Fibroblast of skin of left biceps (primary cell): ENCODE measurements around the gene DMXL1.
"Not testable (repeated sequence)": the region's sequence is repeated elsewhere in the genome, so short reads cannot be mapped to it uniquely, and the experiment has no call there.

Source experiments
- DNase-seq, 2 experiments: peaks; one replicate each; pipeline ENCODE4 v3.0.0-alpha.2; 2013; ENCODE audit warnings: low read depth in 2 of 2

The DMXL1 gene

GRCh38 chr5:119212676-119213075 lies 141.8 kb downstream of the DMXL1 start:
- no peak for DNase-seq

GRCh38 chr5:119217183-119217582 lies 146.3 kb downstream of the DMXL1 start:
- DNase-seq = no peak

- no peak for DNase-seq
These were observed 148.2 kb downstream of the DMXL1 start for GRCh38 chr5:119218830-119219782.

GRCh38 chr5:119220576-119221197 lies 149.8 kb downstream of the DMXL1 start:
- DNase-seq = no peak

GRCh38 chr5:119221330-119221729 lies 150.4 kb downstream of the DMXL1 start:
- no peak for DNase-seq

GRCh38 chr5:119229950-119230349 lies 159.1 kb downstream of the DMXL1 start:
- DNase-seq = no peak

GRCh38 chr5:119238265-119239118 lies 167.6 kb downstream of the DMXL1 start:
- DNase-seq = no peak

- DNase-seq = no peak
These were observed 168.2 kb downstream of the DMXL1 start for GRCh38 chr5:119239119-119239417.

- not testable (repeated sequence) for DNase-seq
These were observed 168.9 kb downstream of the DMXL1 start for GRCh38 chr5:119239826-119240225.

- no peak for DNase-seq
These were observed 173.0 kb downstream of the DMXL1 start for GRCh38 chr5:119243888-119244287.

- DNase-seq = peak; percentile 17 to 21
These were observed 180.3 kb downstream of the DMXL1 start for GRCh38 chr5:119250946-119251901.

- no peak for DNase-seq
These were observed 184.9 kb downstream of the DMXL1 start for GRCh38 chr5:119255571-119256356.

GRCh38 chr5:119257613-119258012 lies 186.7 kb downstream of the DMXL1 start:
- no peak for DNase-seq

- no peak for DNase-seq
These were observed 192.8 kb downstream of the DMXL1 start for GRCh38 chr5:119263639-119264038.

GRCh38 chr5:119264186-119264585 lies 193.3 kb downstream of the DMXL1 start:
- no peak for DNase-seq

- peak; percentile 77 to 82 for DNase-seq
These were observed 197.1 kb downstream of the DMXL1 start for GRCh38 chr5:119267958-119268386.

- peak; percentile 67 to 73 for DNase-seq
These were observed 197.6 kb downstream of the DMXL1 start for GRCh38 chr5:119268387-119269060.

- DNase-seq = no peak
These were observed 198.4 kb downstream of the DMXL1 start for GRCh38 chr5:119269061-119269944.

GRCh38 chr5:119270121-119270565 lies 199.3 kb downstream of the DMXL1 start:
- no peak for DNase-seq
